Trophoblast cell (in vitro differentiated cells and primary cell): ENCODE measurements around the gene SEMA7A.

Source experiments
- DNase-seq, 2 donors: peaks; one replicate each; pipeline ENCODE4 v3.0.0-alpha.2; 2016
- H2AFZ ChIP-seq: 2 replicates; pipeline ENCODE4 v1.6.1; 2013; ENCODE audit warnings: low read length, moderate library complexity, mild to moderate bottlenecking; ENCODE audit not compliant: insufficient read depth, poor library complexity
- H2AK5ac ChIP-seq: 2 replicates; pipeline ENCODE4 v1.6.1; 2013; ENCODE audit warnings: mild to moderate bottlenecking, low read length
- H2BK120ac ChIP-seq: 2 replicates; pipeline ENCODE4 v1.6.1; 2013; ENCODE audit warnings: low read length, mild to moderate bottlenecking, moderate library complexity; ENCODE audit not compliant: insufficient read depth, poor library complexity
- H2BK12ac ChIP-seq: 2 replicates; pipeline ENCODE4 v1.6.1; 2013; ENCODE audit warnings: mild to moderate bottlenecking, low read length, moderate library complexity
- H2BK5ac ChIP-seq: 2 replicates; pipeline ENCODE4 v1.6.1; 2013; ENCODE audit warnings: low read length, low read depth, moderate library complexity, mild to moderate bottlenecking; ENCODE audit not compliant: poor library complexity
- H3K14ac ChIP-seq: 2 replicates; pipeline ENCODE4 v1.6.1; 2013; ENCODE audit warnings: mild to moderate bottlenecking, low read length
- H3K18ac ChIP-seq: 2 replicates; pipeline ENCODE4 v1.6.1; 2013; ENCODE audit warnings: mild to moderate bottlenecking, low read length
- H3K23ac ChIP-seq: 2 replicates; pipeline ENCODE4 v1.6.1; 2013; ENCODE audit warnings: low read length
- H3K27ac ChIP-seq: 2 replicates; pipeline ENCODE4 v1.5.1; 2013; ENCODE audit warnings: low read depth, mild to moderate bottlenecking, inconsistent platforms, low read length, moderate library complexity
- H3K27me3 ChIP-seq: 2 replicates; pipeline ENCODE4 v1.6.1; 2013; ENCODE audit warnings: inconsistent platforms, mild to moderate bottlenecking, low read length, moderate library complexity; ENCODE audit not compliant: insufficient read depth
- H3K36me3 ChIP-seq, 2 experiments: 1 replicate in 1 of 2; 2 replicates in 1 of 2; pipeline ENCODE4 v1.6.1; 2013; ENCODE audit warnings: low read length in 2 of 2, mild to moderate bottlenecking in 2 of 2, moderate library complexity in 1 of 2; ENCODE audit not compliant: insufficient read depth in 2 of 2, control insufficient read depth in 1 of 2
- H3K4ac ChIP-seq: 2 replicates; pipeline ENCODE4 v1.6.1; 2013; ENCODE audit warnings: low read depth, mild to moderate bottlenecking, low read length, moderate library complexity
- H3K4me1 ChIP-seq, 2 experiments: 1 replicate in 1 of 2; 2 replicates in 1 of 2; pipeline ENCODE4 v1.6.1; 2013; ENCODE audit warnings: low read length in 2 of 2, mild to moderate bottlenecking in 2 of 2, moderate library complexity in 1 of 2; ENCODE audit not compliant: insufficient read depth in 2 of 2, control insufficient read depth in 1 of 2
- H3K4me2 ChIP-seq: 2 replicates; pipeline ENCODE4 v1.6.1; 2013; ENCODE audit warnings: inconsistent platforms, mild to moderate bottlenecking, low read length, moderate library complexity
- H3K4me3 ChIP-seq: 2 replicates; pipeline ENCODE4 v1.5.1; 2013; ENCODE audit warnings: mild to moderate bottlenecking, low read depth, low read length, inconsistent platforms
- H3K79me1 ChIP-seq: one replicate; pipeline ENCODE4 v1.6.1; 2013; ENCODE audit warnings: low read length
- H3K79me2 ChIP-seq: 2 replicates; pipeline ENCODE4 v1.6.1; 2013; ENCODE audit warnings: low read length, mild to moderate bottlenecking; ENCODE audit not compliant: control insufficient read depth, insufficient read depth, poor library complexity
- H3K9ac ChIP-seq: 2 replicates; pipeline ENCODE4 v1.6.1; 2013; ENCODE audit warnings: mild to moderate bottlenecking, low read length
- H3K9me3 ChIP-seq: 2 replicates; pipeline ENCODE4 v1.6.1; 2013; ENCODE audit warnings: low read depth, mild to moderate bottlenecking, control low read depth, inconsistent platforms, low read length; ENCODE audit not compliant: insufficient read depth
- H4K12ac ChIP-seq: 2 replicates; pipeline ENCODE4 v1.6.1; 2013; ENCODE audit warnings: low read depth, mild to moderate bottlenecking, low read length, moderate library complexity
- H4K8ac ChIP-seq: 2 replicates; pipeline ENCODE4 v1.6.1; 2013; ENCODE audit warnings: low read depth, mild to moderate bottlenecking, low read length, moderate library complexity
- H4K91ac ChIP-seq: one replicate; pipeline ENCODE4 v1.6.1; 2013; ENCODE audit warnings: low read depth, mild to moderate bottlenecking, low read length, moderate library complexity
- WGBS: extraction: QIAGEN DNeasy Blood & Tissue Kit; methylation state at CpG from one replicate; pipeline ENCODE4 v1.1.7; 2013; ENCODE audit warnings: missing lambda C conversion rate; ENCODE audit not compliant: insufficient read length, insufficient coverage; ENCODE audit errors: extremely low coverage; 5-methylcytosine and 5-hydroxymethylcytosine counted together

The SEMA7A gene

DNA sequence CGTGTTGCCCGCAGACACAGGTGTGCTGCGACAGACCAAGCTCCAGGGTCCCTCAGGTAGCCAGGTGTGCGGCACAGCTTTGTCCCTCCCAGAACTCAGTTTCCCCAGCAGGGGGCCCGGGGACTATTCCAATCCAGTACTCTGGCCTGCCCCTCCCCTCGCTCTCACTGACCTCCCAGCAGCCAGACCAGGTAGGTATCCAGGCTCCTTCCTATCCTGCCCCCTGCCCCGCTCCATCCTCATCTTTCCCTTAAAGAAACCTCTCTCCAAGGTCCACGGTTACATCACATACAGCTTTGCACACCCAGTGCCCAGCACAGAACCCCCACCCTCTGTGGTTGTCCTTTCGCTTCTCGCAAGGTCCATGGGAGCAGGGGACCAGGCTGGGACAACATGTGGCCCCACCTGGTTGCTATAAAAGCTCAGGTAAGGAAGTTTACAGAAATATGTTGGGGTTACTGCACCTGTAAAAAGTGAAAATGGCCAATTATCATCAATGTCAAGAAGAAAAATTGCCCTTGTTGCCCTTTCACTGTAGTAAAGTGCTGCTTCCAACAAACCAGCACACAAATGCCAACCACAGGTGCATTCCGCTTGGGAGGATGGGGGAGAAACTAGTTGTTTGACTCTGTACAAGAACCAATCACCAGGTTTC is 59.0 kb downstream of the SEMA7A start:
- Histone ChIP-seq H3K36me3 (no peaks in the 10 kb centered on the region), H3K4ac (no peak overlapping the region), H3K79me2 (peaks cover 4% of the 10 kb centered on the region), H3K4me1 (peaks cover 11 to 21% of the 10 kb centered on the region in 2 experiments), H3K4me2 (peak overlapping the region; percentile 95), H2BK5ac (no peak overlapping the region), H3K4me3 (peak overlapping the region; percentile 61), H3K23ac (no peak overlapping the region), H4K91ac (no peak overlapping the region), H2BK120ac (peak overlapping the region; percentile 40), H2AFZ (no peak overlapping the region), H3K18ac (no peak overlapping the region), H4K12ac (no peak overlapping the region), H3K9me3 (no peaks in the 10 kb centered on the region), H3K27me3 (no peaks in the 10 kb centered on the region), H4K8ac (peak overlapping the region; percentile 57), H3K79me1 (peaks cover 28% of the 10 kb centered on the region), H3K27ac (peak overlapping the region; percentile 28), H2AK5ac (no peak overlapping the region), H2BK12ac (peak overlapping the region; percentile 21), H3K14ac (no peak overlapping the region), H3K9ac (peak overlapping the region; percentile 32)
- DNase-seq = no peak
- WGBS = no CpG with 5 or more reads among the region's 11 CpGs

DNA sequence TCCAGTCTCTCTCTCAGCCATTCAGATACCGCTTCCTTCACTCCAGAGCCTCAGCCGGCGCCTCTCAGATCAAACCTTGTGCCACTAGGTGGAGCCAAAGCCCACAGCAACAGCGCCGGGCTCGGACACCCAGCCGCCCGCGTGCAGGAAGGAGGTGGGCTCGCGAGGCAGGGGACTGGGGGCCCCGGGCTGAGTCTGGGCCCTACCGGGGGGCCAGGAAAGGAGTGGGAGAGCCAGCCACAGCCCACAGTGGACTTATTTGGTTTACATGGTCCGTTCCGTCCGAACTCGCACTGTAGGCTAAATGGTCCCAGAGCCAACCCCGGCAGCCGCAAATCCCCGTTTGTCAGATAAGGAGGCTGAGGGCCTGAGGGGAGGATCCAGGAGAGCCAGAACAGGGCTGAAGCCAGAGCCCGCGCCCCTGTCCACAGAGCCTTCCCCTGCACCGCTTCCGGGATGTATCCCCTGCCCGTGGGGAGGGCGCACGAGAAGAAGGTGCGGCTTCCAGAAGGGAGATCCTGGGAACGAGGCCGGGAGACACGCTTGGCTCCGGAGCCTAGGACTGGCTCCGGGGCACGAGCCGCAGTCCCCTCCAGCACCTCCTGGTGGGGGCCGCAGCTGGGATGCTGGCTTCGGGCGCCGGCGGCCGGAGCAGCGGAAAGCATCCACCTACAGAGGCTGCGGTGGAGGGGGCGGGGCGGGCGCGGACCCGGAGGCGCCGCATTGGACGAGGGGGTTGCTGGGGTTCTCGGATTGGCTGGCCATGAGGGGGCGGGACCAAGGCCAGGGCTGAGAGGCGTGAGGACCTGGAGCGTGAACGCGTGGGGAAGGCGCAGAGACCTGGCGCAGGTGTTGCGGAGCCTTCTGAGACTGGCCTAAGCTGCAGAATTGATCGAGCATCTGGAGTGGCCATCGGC is 59.8 kb downstream of the SEMA7A start:
- peak overlapping the region; percentile 57 for H3K14ac ChIP-seq
- H3K9ac ChIP-seq = peak overlapping the region; percentile 32
- H3K4me3 ChIP-seq = peak overlapping the region; percentile 74
- peak overlapping the region; percentile 16 for H2BK120ac ChIP-seq
- H4K12ac ChIP-seq = no peak overlapping the region
- H3K27ac ChIP-seq = peak overlapping the region; percentile 63
- peak overlapping the region; percentile 81 for H4K8ac ChIP-seq
- no peak overlapping the region for H3K23ac ChIP-seq
- H2AFZ ChIP-seq = peak overlapping the region; percentile 61
- WGBS = no CpG with 5 or more reads among the region's 62 CpGs
- peak overlapping the region; percentile 67 for H2BK5ac ChIP-seq
- H4K91ac ChIP-seq = peak overlapping the region; percentile 81
- H3K4me1 ChIP-seq = peaks cover 14 to 19% of the 10 kb centered on the region in 2 experiments
- no peaks in the 10 kb centered on the region for H3K9me3 ChIP-seq
- no peaks in the 10 kb centered on the region for H3K27me3 ChIP-seq
- H3K4ac ChIP-seq = peak overlapping the region; percentile 52
- no peaks in the 10 kb centered on the region for H3K36me3 ChIP-seq
- H2BK12ac ChIP-seq = no peak overlapping the region
- peaks cover 30% of the 10 kb centered on the region for H3K79me1 ChIP-seq
- H2AK5ac ChIP-seq = no peak overlapping the region
- peak; percentile 95 to 96 for DNase-seq
- peaks cover 4% of the 10 kb centered on the region for H3K79me2 ChIP-seq
- H3K4me2 ChIP-seq = peak overlapping the region; percentile 95
- H3K18ac ChIP-seq = peak overlapping the region; percentile 82

DNA sequence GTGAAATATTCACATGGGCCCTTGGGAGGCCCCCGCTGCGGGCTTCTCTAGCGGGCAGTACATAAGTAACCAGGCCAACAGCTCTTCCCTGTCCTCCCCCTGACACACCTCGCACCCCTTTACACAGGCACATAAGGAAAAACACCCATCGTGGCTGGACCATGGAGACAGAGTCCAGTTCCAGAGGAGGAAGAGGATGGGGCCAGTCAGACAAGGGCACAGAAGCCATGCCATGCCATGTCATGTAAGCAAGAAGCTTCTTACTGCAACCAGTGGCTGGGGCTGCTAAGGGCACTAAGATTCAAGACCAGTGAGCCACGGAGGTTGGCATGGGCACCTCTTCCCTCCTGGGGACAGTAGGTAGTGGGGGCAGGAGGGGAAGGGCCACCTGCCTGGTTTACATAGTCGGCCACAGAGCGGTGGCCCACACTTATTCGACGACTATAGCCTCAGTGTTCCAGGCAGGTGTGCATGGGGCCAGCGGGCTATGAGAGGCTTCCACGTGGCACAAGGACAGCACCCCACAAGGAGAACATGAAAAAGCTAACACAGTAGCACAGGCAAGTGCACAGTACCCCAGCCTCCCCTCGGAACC is 60.6 kb downstream of the SEMA7A start:
- H3K4me3 ChIP-seq = no peak overlapping the region
- peak overlapping the region; percentile 2 for H3K27ac ChIP-seq
- no peak overlapping the region for H3K18ac ChIP-seq
- no peak overlapping the region for H3K14ac ChIP-seq
- peak overlapping the region; percentile 17 for H3K9ac ChIP-seq
- peaks cover 12 to 14% of the 10 kb centered on the region in 2 experiments for H3K4me1 ChIP-seq
- peaks cover 4% of the 10 kb centered on the region for H3K79me2 ChIP-seq
- H2BK120ac ChIP-seq = peak overlapping the region; percentile 27
- no peak overlapping the region for H2BK5ac ChIP-seq
- peak overlapping the region; percentile 33 for H2AK5ac ChIP-seq
- no CpG with 5 or more reads among the region's 13 CpGs for WGBS
- peaks cover 28% of the 10 kb centered on the region for H3K79me1 ChIP-seq
- H3K4ac ChIP-seq = no peak overlapping the region
- no peaks in the 10 kb centered on the region for H3K36me3 ChIP-seq
- no peak overlapping the region for H2BK12ac ChIP-seq
- H4K12ac ChIP-seq = no peak overlapping the region
- H3K9me3 ChIP-seq = no peaks in the 10 kb centered on the region
- H4K8ac ChIP-seq = peak overlapping the region; percentile 36
- no peaks in the 10 kb centered on the region for H3K27me3 ChIP-seq
- H3K4me2 ChIP-seq = no peak overlapping the region
- H2AFZ ChIP-seq = no peak overlapping the region
- no peak for DNase-seq
- H4K91ac ChIP-seq = peak overlapping the region; percentile 45
- H3K23ac ChIP-seq = no peak overlapping the region

DNA sequence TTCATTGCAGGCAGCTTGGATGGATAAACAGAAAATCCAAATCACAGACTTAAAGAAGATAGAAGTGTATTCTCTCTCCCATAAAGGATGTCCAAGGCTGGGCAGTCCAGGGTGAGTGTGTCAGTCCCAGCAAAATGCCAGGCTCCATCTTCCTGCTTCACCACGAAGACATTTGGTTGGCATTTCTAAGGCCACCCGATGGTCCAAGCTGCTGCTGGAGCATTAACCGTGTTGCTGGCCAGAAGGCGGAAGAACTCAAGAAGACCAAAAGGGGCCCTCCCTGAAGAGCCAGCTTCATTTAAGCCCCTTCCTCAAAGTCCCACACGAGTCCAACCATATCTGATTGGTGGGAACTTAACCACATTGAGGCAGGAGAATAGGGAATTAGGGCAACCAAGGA is 63.3 kb downstream of the SEMA7A start:
- no peak overlapping the region for H3K4me3 ChIP-seq
- H4K8ac ChIP-seq = no peak overlapping the region
- no peaks in the 10 kb centered on the region for H3K9me3 ChIP-seq
- no peak overlapping the region for H2BK12ac ChIP-seq
- H2BK5ac ChIP-seq = no peak overlapping the region
- no peak overlapping the region for H3K23ac ChIP-seq
- no peak overlapping the region for H3K27ac ChIP-seq
- no peak overlapping the region for H3K14ac ChIP-seq
- peaks cover 29% of the 10 kb centered on the region for H3K79me1 ChIP-seq
- no peak overlapping the region for H3K4ac ChIP-seq
- peak overlapping the region; percentile 10 for H4K91ac ChIP-seq
- H2AK5ac ChIP-seq = no peak overlapping the region
- no peak overlapping the region for H4K12ac ChIP-seq
- H3K36me3 ChIP-seq = no peaks in the 10 kb centered on the region
- H3K4me2 ChIP-seq = no peak overlapping the region
- no peak overlapping the region for H2AFZ ChIP-seq
- peaks cover 12 to 16% of the 10 kb centered on the region in 2 experiments for H3K4me1 ChIP-seq
- no peak for DNase-seq
- no peak overlapping the region for H3K18ac ChIP-seq
- H2BK120ac ChIP-seq = no peak overlapping the region
- no peak overlapping the region for H3K9ac ChIP-seq
- H3K27me3 ChIP-seq = no peaks in the 10 kb centered on the region
- peaks cover 11% of the 10 kb centered on the region for H3K79me2 ChIP-seq
- whole genome bisulfite sequencing = no CpG with 5 or more reads among the region's 5 CpGs
